D341Med (cell line): ENCODE measurements around the gene TMEM150B.

Source experiments
- DNase-seq: peaks from one replicate; pipeline ENCODE4 v3.0.0; 2012; ENCODE audit warnings: low spot score

TMEM150B gene, protein sequence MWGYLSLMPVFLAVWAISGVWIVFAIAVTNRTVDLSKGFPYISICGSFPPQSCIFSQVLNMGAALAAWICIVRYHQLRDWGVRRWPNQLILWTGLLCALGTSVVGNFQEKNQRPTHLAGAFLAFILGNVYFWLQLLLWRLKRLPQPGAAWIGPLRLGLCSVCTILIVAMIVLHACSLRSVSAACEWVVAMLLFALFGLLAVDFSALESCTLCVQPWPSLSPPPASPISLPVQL

DNA sequence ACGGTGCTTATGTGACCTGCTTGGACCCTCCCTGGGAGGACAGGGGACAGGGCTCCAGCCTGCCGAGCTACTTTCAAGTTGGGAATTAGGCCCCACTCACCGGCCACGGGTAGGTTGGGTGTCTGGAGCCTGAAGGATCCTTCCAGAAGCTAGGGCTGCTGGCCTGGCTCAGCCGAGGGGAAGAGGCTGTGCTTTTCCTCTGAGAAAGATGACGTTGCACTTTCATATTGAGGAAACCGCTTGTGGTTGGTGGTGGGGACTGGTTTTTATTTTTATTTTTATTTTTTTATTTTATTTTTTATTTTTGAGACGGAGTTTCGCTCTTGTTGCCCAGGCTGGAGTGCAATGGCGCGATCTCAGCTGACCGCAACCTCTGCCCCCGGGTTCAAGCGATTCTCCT lies at the start of gene TMEM150B:
TSS of gene TMEM150B (minus strand) at position 170 of the 400 bp plus-strand sequence. CDS start 4,305 bp downstream, outside the sequence.
- DNase-seq, result no peak

DNA sequence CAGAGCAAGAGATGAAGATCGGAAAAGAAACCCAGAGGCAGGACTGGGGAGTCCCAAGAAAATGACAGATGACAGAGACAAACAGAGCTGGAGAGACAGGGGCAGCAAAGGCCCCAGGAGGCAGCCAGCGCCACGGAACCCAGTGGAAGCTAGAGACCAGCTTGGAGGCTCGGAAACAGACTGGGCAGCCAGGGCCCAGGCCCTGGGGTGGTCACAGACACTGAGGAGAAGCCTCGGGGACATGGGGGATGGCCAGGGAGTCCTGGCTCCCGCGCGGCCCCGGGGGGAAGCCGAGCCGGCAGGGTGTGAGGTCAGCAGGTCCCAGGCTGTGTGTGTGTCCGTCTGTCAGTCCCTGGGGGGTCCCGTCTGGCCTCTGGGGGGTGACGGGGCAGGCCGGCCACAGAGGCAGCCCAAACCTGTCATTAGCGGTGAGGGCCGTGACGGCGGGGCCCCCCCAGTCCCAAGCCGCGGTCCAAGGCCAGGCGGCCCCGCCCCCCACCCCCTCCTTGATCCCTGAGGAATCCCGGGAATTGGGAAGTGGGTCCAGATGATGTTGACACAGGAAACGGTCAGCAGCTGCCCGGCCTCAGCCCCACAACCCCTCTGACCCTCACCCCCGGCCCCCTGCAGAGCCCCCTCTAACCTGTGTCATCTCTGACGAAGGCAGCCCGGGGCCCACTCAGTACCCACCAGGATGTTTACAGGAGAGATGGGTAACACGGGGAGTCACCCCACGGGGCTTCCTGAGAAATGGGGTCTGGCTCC lies 49.0 kb upstream of the TMEM150B start:
- peak; percentile 39 for DNase-seq

DNA sequence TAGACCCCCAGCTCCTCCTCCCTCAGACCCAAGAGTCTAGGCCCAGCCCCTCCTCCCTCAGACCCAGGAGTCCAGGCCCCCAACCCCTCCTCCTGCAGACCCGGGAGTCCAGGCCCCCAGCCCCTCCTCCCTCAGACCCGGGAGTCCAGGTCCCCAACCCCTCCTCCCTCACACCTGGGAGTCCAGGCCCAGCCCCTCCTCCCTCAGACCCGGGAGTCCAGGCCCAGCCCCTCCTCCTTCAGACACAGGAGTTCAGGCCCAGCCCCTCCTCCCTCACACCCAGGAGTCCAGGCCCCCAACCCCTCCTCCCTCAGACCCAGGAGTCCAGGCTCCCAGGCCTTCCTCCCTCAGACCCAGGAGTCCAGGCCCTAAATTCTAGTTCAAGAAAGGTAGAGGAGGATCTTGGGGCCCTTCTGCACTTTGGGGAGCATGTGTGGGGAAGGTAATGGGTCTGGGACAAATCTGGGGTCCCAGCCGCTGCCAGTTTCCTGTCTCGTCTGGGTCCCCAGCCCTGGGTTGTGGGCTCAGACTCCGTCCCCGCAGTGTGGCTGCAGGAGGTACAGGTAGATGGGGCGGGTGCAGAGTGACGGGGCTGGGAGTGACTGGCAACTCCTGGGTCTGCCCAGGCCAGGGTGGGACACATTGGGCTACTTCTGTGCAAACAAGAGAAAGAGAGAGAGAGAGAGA lies 48.3 kb upstream of the TMEM150B start:
- peak; percentile 32 for DNase-seq

DNA sequence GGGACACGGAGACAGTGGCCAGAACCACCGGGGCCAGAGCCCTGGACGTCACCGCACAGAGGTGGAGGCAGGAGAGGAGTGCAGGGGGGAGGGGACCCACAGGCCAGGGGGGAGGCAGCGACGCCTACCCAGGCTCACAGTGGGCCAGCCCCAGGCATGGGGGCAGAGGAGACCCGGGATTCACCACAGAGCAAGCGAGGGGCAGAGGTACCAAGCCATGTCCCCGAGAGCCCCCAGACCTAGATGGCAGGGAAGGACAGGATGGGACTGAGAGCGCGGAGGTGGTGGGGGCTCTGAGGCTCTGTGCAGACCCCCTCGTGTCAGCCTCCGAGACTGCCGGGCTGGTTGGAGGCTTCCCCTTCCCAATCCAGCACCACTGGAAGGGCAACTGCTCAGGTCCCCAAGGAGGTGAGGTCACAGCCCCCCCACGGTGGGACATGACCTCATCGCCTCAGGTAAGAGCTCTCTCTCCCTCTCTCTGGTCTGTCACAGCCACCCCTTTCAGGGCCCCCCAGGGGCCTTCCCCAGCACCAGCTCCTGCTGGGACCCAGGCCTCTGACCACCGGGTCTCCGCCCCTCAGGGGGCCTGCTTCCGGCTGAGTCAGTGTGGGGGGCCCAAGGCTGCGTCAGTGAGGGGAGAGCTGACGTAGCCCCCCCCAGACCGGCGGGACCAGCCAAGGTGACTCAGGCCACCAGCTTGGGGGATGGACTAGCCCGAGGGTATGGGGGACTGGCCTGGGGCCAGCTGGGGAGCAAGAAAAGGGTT lies 47.4 kb upstream of the TMEM150B start:
- DNase-seq, result no peak

DNA sequence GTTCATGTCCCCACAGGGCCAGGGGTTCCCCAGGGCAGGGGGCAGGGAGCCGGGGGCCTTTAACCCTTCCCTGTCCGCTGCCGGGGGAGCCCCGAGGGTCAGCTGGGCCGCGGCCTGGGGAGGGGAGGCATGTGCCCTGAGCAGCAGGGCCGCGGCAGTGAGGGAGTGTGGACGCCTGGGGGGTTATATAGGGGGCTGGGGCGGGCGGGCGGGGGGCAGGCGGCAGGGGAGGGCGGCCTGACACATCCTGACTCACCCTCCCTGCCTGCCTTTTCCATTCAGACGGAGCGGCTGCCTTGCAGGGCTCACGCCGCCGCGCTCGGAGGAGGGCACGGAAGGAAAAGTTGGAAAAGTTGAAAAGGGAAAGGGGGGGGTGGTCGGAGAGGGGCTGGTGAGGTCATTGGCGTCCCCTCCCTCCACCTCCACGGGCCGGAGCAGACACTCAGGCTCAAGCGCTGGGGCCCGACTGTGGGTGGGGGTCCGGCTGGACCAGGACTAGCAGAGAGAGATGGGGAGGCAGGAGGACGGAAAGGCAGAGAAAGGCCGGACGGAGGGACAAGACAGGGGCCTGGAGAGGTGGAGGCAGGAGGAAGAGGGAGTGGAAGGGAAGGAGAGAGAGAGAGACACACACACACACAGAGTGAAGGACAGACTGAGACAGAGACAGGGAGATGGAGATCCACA lies 45.3 kb upstream of the TMEM150B start, which contains the start of gene IL11:
TSS of gene IL11 (minus strand) at position 159 of the 684 bp plus-strand sequence. CDS start at position 6, 153 bp downstream.
- no peak for DNase-seq

DNA sequence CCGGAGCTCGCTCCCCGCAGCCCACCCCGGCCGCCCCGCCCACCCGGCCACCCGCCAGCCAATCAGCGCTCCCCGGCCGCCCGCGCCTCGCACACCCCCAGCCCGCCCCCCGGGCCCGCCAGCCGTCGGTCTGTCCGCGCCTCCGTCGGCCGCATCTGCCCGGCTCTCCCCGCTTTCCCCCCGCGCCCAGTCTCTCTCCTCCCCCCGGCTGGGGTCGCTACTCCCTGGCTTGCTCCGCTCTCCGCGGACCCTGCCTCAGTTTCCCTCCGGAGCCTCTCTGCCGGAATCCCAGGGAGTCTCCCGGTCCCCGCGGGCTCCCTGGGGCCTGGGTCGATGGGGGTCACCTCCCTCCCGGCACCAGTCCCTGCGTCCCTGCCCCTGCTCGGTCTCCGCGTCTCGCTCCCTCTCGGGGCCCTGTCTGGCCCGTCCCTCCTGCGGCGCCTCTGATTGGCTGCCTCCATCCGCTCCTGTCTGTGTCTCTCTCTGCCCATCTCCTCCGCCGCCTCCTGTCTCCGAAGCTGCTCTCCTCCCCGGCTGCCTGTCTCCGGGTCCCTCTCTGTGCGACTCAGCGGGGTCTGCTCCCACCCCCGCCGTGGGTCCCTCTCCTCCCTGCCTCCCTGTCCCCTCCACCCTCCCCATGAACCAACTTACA lies 44.6 kb upstream of the TMEM150B start:
- peak; percentile 87 for DNase-seq

DNA sequence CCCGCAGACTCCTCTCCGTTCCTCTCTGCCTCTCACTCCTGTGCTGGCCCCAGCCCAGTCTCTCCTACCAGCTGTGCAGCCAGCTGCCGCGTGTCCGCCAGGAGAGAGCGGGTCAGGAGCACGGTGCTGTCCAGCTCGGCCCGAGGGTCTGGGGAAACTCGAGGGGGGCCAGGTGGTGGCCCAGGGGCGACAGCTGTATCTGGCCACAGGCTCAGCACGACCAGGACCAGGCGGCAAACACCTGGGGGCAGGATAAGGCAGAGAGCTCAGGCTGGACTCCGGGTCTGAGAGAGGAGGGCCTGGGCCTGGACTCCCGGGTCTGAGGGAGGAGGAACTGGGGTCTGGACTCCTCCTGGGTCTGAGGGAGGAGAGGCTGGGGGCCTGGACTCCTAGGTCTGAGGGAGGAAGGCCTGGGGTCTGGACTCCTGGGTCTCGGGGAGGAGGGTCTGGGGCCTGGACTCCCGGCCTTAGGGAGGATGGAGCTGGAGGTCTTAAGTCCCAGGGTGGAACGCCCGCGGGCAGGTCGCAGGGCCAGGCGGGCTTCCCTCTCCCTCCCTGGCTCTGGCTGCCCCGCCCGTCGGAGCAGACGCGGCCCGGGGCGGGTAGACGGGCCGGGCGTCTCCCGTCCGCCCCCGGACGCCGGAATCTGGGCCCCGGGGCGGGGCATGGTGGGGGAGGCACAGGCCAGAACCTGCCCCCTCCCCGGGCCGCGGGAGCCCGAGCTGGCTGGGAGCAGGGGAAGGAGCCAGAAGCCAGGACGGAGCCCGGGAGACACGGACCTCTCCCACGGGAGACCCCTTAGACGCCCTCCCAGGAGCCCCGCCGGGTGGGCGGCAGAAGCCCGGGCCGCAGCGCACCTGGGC lies 43.8 kb upstream of the TMEM150B start:
- DNase-seq, result peak; percentile 63

DNA sequence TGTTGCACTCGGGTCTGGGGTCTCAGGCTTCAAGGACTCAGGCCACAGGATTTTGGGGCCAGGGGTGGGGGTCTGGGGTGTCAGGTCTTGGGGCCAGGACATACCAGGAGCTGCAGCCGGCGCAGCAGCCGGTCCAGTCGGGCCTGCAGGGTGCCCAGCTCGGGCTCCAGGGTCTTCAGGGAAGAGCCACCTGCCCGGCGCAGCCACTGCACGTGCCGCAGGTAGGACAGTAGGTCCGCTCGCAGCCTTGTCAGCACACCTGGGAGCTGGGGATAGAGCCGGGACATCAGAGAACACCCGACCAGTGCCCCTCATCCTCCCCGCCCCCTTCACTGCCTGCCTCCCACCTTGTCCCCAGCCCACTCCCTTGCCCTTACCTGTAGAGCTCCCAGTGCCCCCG lies 43.0 kb upstream of the TMEM150B start:
- DNase-seq, result no peak

DNA sequence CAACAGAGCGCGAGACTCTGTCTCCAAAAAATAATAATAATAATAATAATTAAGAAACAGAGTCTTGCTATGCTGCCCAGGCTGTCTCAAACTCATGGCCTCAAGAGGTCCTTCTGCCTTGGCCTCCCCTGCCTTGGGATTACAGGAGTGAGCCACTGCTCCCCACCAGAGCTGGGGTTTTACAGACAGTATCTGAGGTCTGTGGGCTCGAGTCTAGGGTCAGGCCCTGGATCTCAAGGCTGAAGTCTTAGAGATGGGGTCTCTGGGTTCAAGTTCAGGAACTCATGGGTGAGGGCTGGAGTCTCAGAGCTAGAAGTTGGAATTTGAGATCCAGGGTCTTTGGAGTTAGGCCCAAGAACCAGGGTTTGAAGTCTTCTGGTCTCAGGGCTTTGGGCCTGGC lies 41.6 kb upstream of the TMEM150B start:
- DNase-seq, result no peak

DNA sequence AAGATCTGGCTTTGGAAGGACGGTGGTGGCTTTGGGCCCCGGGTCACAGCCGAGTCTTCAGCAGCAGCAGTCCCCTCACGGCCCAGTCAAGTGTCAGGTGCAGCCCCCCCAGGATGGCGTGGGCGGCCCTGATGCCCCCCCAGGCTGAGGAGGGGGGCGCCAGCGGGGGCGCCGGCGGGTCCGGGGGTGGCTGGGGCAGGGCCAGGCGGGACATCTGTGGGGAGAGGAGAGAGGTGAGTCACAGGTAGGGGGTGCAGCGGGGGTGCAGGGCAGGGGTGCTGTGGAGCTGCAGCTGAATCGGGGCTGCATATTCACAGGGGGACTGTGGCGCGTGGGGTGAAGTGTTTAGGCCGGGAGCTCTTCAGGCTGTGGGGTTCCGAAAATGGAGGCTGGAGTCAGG lies 40.8 kb upstream of the TMEM150B start:
- no peak for DNase-seq

DNA sequence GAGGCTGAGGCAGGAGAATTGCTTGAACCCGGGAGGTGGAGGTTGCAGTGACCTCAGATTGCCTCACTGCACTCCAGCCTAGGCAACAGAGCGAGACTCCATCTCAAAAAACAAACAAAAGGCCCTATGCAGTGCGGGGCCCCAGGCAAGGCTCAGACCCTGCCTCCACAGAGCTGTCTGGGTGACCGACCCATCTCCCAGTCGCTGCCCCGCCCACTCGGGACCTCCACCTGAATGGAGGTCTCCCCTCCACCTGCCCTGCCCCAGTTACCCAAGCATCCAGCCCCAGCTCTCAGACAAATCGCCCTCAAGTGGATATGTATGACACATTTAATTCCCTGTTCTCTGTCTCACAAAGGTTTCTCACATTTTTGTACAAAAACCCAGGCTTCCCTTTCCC lies 40.1 kb upstream of the TMEM150B start:
- DNase-seq, result no peak

DNA sequence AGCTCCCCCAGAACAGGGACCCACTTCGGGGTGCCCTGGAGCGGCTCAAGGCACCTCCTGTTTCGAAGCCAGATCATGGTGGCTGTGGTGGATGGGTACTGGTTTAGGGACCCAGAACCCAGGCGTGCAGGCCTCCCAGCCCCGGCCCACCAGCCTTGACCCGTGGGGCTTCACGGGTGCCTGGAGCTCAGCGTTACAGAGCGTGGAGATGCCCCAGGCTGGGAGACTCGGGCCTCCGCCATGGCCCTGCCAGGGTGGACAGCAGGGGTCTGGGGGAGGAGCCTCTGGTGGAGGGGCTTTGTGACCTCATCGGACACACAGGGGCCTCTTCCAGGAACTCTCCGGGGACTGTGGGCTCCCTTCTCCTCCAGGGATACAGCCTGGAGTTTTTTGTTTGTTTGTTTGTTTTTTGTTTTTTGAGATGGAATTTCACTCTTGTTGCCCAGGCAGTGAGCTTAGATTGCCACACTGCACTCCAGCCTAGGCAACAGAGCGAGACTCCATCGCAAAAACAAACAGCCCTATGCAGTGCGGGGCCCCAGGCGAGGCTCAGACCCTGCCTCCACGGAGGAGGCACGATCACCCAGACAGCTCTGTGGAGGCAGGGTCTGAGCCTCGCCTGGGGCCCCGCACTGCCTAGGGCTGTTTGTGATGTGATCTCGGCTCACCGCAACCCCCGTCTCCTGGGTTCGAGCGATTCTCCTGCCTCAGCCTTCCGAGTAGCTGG lies 38.0 kb upstream of the TMEM150B start, which contains the start of gene GARIN5B:
TSS of gene GARIN5B (minus strand) at position 271 of the 727 bp plus-strand sequence. CDS start at position 77, 194 bp downstream.
- DNase-seq, result no peak

DNA sequence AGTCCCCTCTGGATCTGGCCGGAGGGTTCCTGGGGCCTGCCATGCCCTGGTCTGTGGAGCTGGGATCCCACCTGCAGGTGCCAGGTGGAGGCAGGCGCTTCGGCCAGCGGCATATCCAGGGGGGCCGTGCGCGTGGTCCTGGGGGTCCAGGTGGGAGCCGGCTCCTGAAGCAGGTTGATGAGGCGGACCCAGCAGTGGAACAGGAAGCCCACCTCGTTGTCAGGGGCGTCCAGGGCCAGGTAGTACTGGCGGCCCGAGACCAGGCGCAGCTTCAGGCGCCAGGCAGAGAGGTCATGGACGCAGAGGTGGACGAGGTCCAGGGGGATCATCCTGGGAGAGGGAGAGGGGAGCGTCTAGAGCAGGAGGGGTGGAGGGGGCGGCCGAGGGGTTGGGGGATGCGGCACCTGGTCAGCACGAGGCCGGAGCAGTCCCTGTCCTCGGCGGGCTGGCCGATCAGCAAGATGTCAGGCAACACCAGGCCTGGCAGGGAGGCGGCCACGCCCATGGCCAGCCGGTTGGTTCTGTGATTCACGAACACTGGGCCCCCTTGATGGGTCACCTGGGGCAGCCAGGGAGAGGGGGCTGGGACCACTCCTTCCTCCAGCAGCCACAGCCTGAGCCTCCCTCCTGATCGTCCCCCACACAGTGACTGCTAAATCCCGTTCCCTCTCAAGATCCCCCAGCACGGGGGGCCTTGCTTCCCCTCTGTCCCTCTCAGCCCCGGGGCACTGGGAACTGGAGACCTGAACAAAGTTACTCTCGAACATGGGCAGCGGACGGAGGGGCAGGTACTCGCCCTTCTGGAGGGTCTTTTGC lies 37.2 kb upstream of the TMEM150B start:
- DNase-seq, result no peak

DNA sequence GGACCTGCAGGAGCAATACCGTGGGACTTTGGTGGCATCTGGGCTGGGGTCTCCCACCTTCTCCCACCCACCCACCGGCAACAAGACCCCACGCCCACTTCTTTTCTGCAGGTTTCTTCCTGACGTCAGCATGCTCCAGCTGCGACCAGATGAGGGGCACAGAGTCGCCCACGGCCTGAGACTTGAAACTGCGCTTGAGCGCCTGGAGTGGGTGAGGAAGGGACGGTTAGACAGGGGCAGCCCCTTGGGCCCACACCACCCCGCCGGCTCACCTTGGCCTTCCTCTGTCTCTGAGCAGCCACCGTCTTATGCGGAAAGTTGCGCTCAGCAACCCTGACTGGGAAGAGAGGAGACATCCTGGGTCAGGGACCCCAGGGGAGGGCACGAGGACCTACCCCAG lies 35.8 kb upstream of the TMEM150B start:
- DNase-seq, result no peak

DNA sequence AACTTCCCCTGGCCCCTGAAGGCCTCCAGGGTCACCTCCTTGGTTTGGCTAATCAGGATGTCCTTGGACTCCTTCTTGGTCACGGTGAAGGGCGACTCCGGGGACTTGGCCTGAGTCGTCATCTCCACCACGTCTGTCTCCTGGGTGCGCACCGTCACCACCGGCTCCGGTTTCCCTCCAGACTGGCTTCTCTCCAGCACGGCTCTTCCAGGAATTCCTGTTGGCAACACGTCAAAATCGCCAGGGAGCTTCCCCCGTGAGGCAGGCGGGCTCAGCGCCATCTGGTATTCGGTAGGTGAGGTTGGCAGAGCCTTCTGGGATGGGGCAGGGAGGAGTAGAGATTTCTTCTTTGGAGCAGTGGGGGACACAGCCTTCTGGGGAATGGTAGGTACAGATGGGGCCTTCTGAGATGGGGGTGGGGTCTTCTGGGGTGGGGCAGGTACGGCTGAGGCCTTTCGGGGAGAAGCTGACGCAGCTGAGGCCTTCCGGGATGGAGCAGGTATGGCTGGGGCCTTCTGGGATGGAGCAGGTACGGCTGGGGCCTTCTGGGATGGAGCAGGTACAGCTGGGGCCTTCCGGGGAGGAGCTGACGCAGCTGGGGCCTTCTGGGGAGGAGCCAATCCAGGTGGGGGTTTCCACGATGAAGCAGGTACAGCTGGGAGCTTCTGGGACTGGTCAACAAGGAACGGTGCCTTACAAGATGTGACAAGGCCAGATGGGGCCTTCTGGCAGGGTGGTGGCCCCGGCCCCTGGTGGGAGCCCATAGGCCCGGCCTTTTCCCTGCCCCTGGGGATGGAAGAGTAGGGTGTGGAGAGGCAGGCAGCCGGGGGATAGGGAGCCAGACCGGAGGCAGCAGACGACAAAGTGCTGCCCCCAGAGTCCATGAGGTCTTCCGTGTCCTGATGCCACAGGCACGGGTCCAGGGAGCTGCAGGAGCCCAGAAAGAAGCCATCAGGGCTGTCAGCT lies 34.1 kb upstream of the TMEM150B start:
- peak; percentile 71 for DNase-seq

DNA sequence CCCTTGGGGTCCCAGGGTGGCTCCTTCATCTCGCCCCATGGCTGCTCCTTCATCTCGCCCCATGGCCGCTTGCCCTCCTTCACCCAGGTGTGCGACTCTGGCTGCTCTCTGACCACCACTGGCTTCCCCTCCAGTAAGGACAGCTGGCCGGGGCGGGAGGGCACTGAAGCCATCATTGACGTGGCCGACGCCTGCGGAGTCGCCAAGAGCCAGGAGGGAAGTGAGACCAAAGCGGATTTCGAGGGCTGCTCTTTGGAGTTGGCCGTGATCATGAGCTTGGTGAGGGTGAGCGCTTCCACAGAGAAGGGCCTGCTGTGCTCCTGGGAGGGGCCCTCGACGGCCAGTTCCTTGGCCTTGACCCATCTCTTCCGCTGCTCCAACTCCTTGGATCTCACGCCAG lies 33.4 kb upstream of the TMEM150B start:
- no peak for DNase-seq

DNA sequence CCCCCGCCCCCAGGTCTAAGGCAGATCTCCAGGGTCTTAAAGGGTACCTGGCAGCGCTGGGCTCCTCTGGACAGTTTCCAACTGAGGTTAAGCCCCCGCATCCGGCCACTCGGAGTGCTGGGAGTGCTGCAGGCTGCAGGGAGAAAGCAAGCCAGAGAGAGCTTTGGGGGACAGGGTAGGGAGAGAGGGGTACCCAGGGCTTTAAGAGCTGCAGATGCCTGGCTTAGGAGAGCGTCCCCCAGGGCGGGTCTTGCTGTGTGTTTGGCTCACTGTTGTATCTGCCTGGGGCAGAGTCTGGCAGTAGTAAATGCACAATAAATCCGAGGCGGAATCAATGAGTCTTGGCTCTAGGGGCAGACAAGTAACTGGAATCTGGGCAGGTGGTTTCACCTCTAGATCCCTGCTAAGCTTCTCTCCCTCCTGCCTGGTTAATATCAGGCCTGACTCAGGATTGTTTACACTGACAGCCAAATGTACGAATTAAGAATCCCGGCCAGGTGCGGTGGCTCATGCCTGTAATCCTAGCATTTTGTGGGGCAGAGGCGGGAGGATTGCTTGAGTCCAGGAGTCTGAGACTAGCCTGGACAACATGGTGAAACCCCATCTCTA lies 30.2 kb upstream of the TMEM150B start:
- no peak for DNase-seq
